ENCODE measurements around the gene TESK2.

DNA sequence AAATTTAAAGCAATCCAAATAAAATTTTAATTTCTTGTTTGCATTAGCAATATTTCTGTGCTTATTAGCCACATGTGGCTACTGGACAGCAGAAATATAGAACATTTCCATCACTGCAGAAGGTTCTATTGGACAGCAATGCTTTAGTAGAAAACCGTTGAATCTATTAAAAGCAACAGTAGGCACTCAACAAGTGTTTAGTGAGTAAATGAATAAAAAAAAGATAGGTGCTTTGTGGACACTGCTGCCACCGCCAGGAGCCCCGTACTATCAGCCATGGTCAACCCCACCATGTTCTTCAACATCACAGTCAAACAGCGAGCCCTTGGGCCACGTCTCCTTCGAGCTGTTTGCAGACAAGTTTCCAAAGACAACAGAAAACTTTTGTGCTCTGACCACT is 76.2 kb downstream of the TESK2 start:
- TF ChIP-seq CTCF (IDR thresholded peaks at IDR 0.05) = no peak
- no peak for TF ChIP-seq POLR2A (IDR thresholded peaks at IDR 0.05)

Measured in right lobe of liver (tissue), 4 donors.